WTC11 (cell line): ENCODE measurements around the gene TNIP2. TPM values are rescaled to one million over a fixed set of nuclear protein-coding genes. Genes with fewer than 3 reads are reported as not detected.

Experiments
- ATAC-seq: fragments of 200-7000 bp; cut with Tn5 transposase; 2 replicates; pipeline ENCODE4 v1.10.0; 2021; ENCODE audit warnings: mild to moderate bottlenecking, moderate library complexity
- CTCF ChIA-PET: fragments of 300-600 bp; sonication (Branson Sonifier 250); formaldehyde crosslinking; loops from one replicate; lab custom pipeline; 2021; ENCODE audit warnings: antibody characterized with exemption; lab: Charles Lee
- POLR2A ChIA-PET: fragments of 350-600 bp; sonication (Branson Sonifier 250); formaldehyde crosslinking; loops from one replicate; lab custom pipeline; 2021; ENCODE audit warnings: antibody characterized with exemption; lab: Charles Lee
- DNase-seq: peaks from one replicate; pipeline ENCODE4 v3.0.0; 2021; ENCODE audit warnings: low spot score
- H3K27ac Mint-ChIP-seq: 2 replicates; pipeline ENCODE4 v1.8.0; 2021; ENCODE audit warnings: mixed read lengths
- H3K27me3 Mint-ChIP-seq: 2 replicates; pipeline ENCODE4 v1.8.0; 2021; ENCODE audit warnings: low read depth, mild to moderate bottlenecking, moderate library complexity, mixed read lengths
- H3K36me3 Mint-ChIP-seq: 2 replicates; pipeline ENCODE4 v1.8.0; 2021; ENCODE audit warnings: mixed read lengths
- H3K4me1 Mint-ChIP-seq: 2 replicates; pipeline ENCODE4 v1.8.0; 2022; ENCODE audit warnings: mixed read lengths
- H3K4me3 Mint-ChIP-seq: 2 replicates; pipeline ENCODE4 v1.8.0; 2021; ENCODE audit warnings: mild to moderate bottlenecking, moderate library complexity, mixed read lengths
- H3K9me3 Mint-ChIP-seq: 2 replicates; pipeline ENCODE4 v1.8.0; 2021; ENCODE audit warnings: mixed read lengths
- CREM ChIP-seq: sonication (generic); formaldehyde crosslinking; IDR thresholded peaks from 2 replicates; pipeline ENCODE4 v1.8.1; 2022; ENCODE audit warnings: mild to moderate bottlenecking, missing genetic modification reagents, moderate library complexity
- EMX1 ChIP-seq: fragments of 250-450 bp; sonication (Bioruptor Pico); IDR thresholded peaks from 2 replicates; pipeline ENCODE4 v1.8.0; 2021; ENCODE audit warnings: mild to moderate bottlenecking
- FOXJ3 ChIP-seq: sonication (generic); formaldehyde crosslinking; IDR thresholded peaks from 2 replicates; pipeline ENCODE4 v1.9.0; 2021; ENCODE audit warnings: missing genetic modification reagents, mild to moderate bottlenecking, borderline replicate concordance
- GRHL2 ChIP-seq: fragments of 250-450 bp; sonication (Bioruptor Pico); IDR thresholded peaks from 2 replicates; pipeline ENCODE4 v1.8.0; 2022; ENCODE audit warnings: mild to moderate bottlenecking, moderate library complexity; ENCODE audit not compliant: insufficient replicate concordance, severe bottlenecking
- JAZF1 ChIP-seq: fragments of 250-450 bp; sonication (Bioruptor Pico); IDR thresholded peaks from 2 replicates; pipeline ENCODE4 v1.9.0; 2021; ENCODE audit warnings: moderate library complexity, mild to moderate bottlenecking, inconsistent platforms
- NFYB ChIP-seq: sonication (generic); formaldehyde crosslinking; conservative IDR thresholded peaks from 2 replicates; pipeline ENCODE4 v1.8.0; 2022; ENCODE audit warnings: low read depth, missing genetic modification reagents
- ZNF317 ChIP-seq: sonication (generic); formaldehyde crosslinking; IDR thresholded peaks from 2 replicates; pipeline ENCODE4 v1.8.1; 2023; ENCODE audit warnings: low read depth, mild to moderate bottlenecking, moderate library complexity, missing genetic modification reagents, borderline replicate concordance
- ZNF416 ChIP-seq: fragments of 250-450 bp; sonication (Bioruptor Pico); IDR thresholded peaks from 2 replicates; pipeline ENCODE4 v1.9.0; 2021; ENCODE audit warnings: mild to moderate bottlenecking, inconsistent platforms
- total RNA-seq: library from RNA; stranded (reverse); gene quantifications from 3 replicates; pipeline ENCODE4 v1.2.3, GENCODE V29; 2021
- TF ChIP-seq, protein P1 (sequence below): fragments of 250-450 bp; sonication (Bioruptor Pico); IDR thresholded peaks from 2 replicates; pipeline ENCODE4 v2.1.2; 2022; ENCODE audit warnings: mild to moderate bottlenecking, moderate library complexity
- TF ChIP-seq, protein P2 (sequence below): sonication (generic); formaldehyde crosslinking; IDR thresholded peaks from 2 replicates; pipeline ENCODE4 v1.8.1; 2022; ENCODE audit warnings: mild to moderate bottlenecking, moderate library complexity, missing genetic modification reagents
- TF ChIP-seq, protein P3 (sequence below): fragments of 250-450 bp; sonication (Bioruptor Pico); IDR thresholded peaks from 2 replicates; pipeline ENCODE4 v1.9.0; 2021; ENCODE audit warnings: mild to moderate bottlenecking, borderline replicate concordance
- TF ChIP-seq, protein P4 (sequence below): sonication (generic); formaldehyde crosslinking; IDR thresholded peaks from 2 replicates; pipeline ENCODE4 v1.8.1; 2023; ENCODE audit warnings: mild to moderate bottlenecking, missing genetic modification reagents
- TF ChIP-seq, protein P5 (sequence below): sonication (generic); formaldehyde crosslinking; IDR thresholded peaks from 2 replicates; pipeline ENCODE4 v1.8.0; 2023; ENCODE audit warnings: missing genetic modification reagents, mild to moderate bottlenecking, borderline replicate concordance
- TF ChIP-seq, protein P6 (sequence below): fragments of 250-450 bp; sonication (Bioruptor Pico); IDR thresholded peaks from 2 replicates; pipeline ENCODE4 v1.8.0; 2021; ENCODE audit warnings: mild to moderate bottlenecking

The TNIP2 gene
- total RNA-seq, 1 experiment from 2014 or later: 44.4 TPM

DNA sequence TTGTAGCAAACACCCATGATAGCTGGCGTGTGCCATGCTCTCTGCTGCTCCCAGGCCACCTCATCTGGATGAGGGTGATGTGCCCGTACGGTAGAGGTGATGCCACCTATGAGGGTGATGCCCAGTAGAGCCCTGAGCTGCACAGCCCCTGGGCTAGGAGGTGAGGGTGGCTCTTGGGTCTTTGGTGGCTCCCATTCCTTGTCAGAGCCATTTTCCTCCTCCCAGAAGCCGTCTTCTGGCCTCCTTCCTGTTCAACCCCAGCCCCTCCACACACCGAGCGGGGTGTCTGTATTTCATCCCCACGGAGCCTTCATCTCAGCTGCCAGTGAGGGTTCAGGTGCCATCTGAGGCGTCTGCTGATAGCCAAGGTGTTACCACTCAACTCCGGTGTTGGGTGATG is 12.0 kb upstream of the TNIP2 start:
- DNase-seq: no peak
- Mint-ChIP-seq H3K27ac (no peak overlapping the region), H3K9me3 (peaks cover 14% of the 10 kb centered on the region), H3K27me3 (peaks cover 3% of the 10 kb centered on the region; the same call in 1 of the 2 replicates), H3K4me1 (peaks cover 26% of the 10 kb centered on the region), H3K4me3 (no peak overlapping the region), H3K36me3 (no peaks in the 10 kb centered on the region)
- TF ChIP-seq, protein P1, sequence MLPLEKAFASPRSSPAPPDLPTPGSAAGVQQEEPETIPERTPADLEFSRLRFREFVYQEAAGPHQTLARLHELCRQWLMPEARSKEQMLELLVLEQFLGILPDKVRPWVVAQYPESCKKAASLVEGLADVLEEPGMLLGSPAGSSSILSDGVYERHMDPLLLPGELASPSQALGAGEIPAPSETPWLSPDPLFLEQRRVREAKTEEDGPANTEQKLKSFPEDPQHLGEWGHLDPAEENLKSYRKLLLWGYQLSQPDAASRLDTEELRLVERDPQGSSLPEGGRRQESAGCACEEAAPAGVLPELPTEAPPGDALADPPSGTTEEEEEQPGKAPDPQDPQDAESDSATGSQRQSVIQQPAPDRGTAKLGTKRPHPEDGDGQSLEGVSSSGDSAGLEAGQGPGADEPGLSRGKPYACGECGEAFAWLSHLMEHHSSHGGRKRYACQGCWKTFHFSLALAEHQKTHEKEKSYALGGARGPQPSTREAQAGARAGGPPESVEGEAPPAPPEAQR: no peak
- no peak for TF ChIP-seq EMX1 (CRISPR knock-in tag)
- TF ChIP-seq, protein P2, sequence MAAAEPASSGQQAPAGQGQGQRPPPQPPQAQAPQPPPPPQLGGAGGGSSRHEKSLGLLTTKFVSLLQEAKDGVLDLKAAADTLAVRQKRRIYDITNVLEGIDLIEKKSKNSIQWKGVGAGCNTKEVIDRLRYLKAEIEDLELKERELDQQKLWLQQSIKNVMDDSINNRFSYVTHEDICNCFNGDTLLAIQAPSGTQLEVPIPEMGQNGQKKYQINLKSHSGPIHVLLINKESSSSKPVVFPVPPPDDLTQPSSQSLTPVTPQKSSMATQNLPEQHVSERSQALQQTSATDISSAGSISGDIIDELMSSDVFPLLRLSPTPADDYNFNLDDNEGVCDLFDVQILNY (CRISPR knock-in tag): no peak
- TF ChIP-seq, protein P3, sequence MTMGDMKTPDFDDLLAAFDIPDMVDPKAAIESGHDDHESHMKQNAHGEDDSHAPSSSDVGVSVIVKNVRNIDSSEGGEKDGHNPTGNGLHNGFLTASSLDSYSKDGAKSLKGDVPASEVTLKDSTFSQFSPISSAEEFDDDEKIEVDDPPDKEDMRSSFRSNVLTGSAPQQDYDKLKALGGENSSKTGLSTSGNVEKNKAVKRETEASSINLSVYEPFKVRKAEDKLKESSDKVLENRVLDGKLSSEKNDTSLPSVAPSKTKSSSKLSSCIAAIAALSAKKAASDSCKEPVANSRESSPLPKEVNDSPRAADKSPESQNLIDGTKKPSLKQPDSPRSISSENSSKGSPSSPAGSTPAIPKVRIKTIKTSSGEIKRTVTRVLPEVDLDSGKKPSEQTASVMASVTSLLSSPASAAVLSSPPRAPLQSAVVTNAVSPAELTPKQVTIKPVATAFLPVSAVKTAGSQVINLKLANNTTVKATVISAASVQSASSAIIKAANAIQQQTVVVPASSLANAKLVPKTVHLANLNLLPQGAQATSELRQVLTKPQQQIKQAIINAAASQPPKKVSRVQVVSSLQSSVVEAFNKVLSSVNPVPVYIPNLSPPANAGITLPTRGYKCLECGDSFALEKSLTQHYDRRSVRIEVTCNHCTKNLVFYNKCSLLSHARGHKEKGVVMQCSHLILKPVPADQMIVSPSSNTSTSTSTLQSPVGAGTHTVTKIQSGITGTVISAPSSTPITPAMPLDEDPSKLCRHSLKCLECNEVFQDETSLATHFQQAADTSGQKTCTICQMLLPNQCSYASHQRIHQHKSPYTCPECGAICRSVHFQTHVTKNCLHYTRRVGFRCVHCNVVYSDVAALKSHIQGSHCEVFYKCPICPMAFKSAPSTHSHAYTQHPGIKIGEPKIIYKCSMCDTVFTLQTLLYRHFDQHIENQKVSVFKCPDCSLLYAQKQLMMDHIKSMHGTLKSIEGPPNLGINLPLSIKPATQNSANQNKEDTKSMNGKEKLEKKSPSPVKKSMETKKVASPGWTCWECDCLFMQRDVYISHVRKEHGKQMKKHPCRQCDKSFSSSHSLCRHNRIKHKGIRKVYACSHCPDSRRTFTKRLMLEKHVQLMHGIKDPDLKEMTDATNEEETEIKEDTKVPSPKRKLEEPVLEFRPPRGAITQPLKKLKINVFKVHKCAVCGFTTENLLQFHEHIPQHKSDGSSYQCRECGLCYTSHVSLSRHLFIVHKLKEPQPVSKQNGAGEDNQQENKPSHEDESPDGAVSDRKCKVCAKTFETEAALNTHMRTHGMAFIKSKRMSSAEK (CRISPR knock-in tag): no peak
- no peak for TF ChIP-seq CREM (CRISPR knock-in tag)
- no peak for TF ChIP-seq ZNF317 (CRISPR knock-in tag)
- no peak for TF ChIP-seq GRHL2
- TF ChIP-seq, protein P4, sequence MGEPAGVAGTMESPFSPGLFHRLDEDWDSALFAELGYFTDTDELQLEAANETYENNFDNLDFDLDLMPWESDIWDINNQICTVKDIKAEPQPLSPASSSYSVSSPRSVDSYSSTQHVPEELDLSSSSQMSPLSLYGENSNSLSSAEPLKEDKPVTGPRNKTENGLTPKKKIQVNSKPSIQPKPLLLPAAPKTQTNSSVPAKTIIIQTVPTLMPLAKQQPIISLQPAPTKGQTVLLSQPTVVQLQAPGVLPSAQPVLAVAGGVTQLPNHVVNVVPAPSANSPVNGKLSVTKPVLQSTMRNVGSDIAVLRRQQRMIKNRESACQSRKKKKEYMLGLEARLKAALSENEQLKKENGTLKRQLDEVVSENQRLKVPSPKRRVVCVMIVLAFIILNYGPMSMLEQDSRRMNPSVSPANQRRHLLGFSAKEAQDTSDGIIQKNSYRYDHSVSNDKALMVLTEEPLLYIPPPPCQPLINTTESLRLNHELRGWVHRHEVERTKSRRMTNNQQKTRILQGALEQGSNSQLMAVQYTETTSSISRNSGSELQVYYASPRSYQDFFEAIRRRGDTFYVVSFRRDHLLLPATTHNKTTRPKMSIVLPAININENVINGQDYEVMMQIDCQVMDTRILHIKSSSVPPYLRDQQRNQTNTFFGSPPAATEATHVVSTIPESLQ (CRISPR knock-in tag): no peak
- no peak for TF ChIP-seq FOXJ3 (CRISPR knock-in tag)
- TF ChIP-seq JAZF1 (CRISPR knock-in tag): no peak
- TF ChIP-seq NFYB (CRISPR knock-in tag): no peak
- TF ChIP-seq, protein P5, sequence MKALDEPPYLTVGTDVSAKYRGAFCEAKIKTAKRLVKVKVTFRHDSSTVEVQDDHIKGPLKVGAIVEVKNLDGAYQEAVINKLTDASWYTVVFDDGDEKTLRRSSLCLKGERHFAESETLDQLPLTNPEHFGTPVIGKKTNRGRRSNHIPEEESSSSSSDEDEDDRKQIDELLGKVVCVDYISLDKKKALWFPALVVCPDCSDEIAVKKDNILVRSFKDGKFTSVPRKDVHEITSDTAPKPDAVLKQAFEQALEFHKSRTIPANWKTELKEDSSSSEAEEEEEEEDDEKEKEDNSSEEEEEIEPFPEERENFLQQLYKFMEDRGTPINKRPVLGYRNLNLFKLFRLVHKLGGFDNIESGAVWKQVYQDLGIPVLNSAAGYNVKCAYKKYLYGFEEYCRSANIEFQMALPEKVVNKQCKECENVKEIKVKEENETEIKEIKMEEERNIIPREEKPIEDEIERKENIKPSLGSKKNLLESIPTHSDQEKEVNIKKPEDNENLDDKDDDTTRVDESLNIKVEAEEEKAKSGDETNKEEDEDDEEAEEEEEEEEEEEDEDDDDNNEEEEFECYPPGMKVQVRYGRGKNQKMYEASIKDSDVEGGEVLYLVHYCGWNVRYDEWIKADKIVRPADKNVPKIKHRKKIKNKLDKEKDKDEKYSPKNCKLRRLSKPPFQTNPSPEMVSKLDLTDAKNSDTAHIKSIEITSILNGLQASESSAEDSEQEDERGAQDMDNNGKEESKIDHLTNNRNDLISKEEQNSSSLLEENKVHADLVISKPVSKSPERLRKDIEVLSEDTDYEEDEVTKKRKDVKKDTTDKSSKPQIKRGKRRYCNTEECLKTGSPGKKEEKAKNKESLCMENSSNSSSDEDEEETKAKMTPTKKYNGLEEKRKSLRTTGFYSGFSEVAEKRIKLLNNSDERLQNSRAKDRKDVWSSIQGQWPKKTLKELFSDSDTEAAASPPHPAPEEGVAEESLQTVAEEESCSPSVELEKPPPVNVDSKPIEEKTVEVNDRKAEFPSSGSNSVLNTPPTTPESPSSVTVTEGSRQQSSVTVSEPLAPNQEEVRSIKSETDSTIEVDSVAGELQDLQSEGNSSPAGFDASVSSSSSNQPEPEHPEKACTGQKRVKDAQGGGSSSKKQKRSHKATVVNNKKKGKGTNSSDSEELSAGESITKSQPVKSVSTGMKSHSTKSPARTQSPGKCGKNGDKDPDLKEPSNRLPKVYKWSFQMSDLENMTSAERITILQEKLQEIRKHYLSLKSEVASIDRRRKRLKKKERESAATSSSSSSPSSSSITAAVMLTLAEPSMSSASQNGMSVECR: no peak
- TF ChIP-seq, protein P6, sequence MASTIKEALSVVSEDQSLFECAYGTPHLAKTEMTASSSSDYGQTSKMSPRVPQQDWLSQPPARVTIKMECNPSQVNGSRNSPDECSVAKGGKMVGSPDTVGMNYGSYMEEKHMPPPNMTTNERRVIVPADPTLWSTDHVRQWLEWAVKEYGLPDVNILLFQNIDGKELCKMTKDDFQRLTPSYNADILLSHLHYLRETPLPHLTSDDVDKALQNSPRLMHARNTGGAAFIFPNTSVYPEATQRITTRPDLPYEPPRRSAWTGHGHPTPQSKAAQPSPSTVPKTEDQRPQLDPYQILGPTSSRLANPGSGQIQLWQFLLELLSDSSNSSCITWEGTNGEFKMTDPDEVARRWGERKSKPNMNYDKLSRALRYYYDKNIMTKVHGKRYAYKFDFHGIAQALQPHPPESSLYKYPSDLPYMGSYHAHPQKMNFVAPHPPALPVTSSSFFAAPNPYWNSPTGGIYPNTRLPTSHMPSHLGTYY (CRISPR knock-in tag): no peak
- TF ChIP-seq ZNF416 (CRISPR knock-in tag): no peak
- POLR2A ChIA-PET: interaction anchor here (0.5 to 1.2 kb wide), 2 partner anchors 14 to 17 kb away, joined by 3 read pairs; no protein-coding TSS in a partner anchor
- CTCF ChIA-PET: interaction anchor here (0.6 kb wide), 1 partner anchor 67 kb away, joined by 3 read pairs; no protein-coding TSS in a partner anchor
- no peak for ATAC-seq
